Central memory CD4-positive, alpha-beta T cell (primary cell): Measurements from ENCODE around the gene PRSS57.
"Not testable (repeated sequence)": the region's sequence is repeated elsewhere in the genome, so short reads cannot be mapped to it uniquely, and the experiment has no call there.

Experiments used
- DNase-seq: peaks from one replicate; pipeline ENCODE4 v3.0.0; 2022

The PRSS57 gene

DNA sequence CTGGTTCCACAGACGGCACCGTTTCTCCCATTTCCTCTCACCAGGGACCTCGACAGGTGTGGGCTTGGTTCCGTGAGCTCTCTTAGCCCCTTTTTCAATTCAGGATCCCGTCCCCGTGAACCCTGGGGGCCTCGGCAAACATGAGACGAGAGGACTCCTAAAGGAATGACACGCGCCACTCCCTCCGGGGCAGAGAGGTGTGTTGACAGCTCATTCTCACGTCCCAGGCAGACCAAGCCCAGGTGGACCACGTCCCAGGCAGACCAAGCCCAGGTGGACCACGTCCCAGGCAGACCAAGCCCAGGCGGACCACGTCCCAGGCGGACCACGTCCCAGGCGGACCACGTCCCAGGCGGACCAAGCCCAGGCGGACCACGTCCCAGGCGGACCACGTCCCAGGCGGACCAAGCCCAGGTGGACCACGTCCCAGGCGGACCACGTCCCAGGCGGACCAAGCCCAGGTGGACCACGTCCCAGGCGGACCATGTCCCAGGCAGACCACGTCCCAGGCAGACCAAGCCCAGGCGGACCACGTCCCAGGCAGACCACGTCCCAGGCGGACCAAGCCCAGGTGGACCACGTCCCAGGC, 28.2 kb downstream of the PRSS57 start:
- not testable (repeated sequence) for DNase-seq

DNA sequence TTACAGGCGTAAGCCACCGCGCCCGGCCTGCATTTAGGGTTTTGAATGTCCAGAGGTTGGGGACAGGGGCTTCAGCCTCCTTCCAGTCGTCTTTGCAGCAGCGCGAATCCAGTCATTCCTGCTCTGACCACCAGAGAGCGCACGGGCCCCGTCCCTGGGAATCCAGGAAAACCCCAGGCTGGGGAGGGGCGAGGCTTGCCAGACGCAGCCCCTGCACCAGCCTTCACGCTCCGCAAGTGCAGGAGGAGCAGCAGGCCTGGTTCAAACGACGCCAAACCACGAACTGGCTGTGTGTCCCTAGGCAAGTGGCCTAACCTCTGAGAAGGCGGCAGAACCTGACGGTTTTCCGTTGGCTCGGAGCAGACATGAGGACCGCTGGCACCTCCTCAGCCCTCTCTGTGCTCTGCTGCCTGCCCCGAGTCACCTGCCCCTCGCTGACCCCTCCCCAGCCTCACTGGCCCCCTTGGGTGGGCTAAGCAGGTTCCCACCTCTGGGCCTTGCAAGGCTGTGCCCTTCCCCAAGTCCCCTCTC, 30.3 kb downstream of the PRSS57 start:
- DNase-seq, result peak; percentile 76

DNA sequence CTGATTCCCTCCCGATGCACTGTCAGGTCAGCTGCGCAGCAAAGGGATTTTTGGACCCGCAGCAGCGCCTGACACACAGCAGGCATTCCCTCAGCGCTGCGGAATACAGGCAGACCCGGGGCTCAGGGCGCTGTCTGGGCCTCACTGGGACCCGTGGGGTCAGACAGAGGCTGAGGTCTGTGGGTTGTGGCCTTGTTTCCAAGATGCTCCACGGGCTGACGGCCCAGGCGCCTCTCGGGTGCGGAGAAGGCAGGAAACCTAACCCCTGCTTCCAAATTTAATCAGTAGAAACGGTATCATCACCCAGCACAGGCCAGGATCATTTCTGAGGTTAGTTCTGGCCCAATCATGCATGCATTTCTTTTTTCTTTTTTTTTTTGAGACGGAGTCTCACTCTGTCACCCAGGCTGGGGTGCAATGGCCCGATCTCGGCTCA, 31.6 kb downstream of the PRSS57 start:
- DNase-seq, result no peak

DNA sequence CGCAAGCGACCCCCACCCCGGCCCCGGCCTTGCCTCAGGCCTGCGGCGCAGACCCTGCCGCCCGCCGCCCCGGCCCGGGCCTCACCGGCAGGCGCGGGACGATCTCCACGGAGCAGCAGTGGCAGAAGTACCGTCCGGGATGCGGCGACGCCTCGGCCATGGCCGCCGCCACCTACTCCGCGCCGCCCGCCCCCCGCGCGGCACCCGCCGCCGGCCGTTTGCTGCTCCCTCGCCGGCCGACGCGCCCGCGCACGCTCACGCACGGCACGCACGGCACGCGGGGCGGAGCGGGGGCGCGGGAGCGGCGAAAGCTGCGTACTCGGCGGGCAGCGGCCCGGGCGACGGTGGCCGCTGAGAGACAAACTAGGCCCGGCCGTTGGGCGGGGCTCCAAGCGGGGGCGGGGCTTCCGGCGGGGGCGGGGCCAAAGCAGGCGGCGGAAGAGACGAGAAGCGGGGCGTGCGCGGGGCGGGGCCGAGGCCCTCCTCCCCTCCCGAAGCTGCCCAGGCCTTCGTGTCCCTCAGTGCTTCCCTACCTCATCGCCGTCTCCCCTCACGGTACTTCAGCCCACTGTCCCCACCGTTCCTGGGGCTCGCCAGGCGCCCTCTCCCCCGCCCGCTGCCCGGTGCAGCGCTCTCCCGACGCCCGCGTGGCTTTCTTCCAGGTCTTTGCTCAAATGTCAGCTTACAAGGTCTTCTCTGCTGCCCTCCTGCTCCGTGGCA, 32.1 kb downstream of the PRSS57 start, which contains the start of gene RNF126:
Gene RNF126 (minus strand): TSS at position 253 of the 720 bp plus-strand sequence. CDS start 93 bp downstream, at position 160.
- DNase-seq, result peak; percentile 85

DNA sequence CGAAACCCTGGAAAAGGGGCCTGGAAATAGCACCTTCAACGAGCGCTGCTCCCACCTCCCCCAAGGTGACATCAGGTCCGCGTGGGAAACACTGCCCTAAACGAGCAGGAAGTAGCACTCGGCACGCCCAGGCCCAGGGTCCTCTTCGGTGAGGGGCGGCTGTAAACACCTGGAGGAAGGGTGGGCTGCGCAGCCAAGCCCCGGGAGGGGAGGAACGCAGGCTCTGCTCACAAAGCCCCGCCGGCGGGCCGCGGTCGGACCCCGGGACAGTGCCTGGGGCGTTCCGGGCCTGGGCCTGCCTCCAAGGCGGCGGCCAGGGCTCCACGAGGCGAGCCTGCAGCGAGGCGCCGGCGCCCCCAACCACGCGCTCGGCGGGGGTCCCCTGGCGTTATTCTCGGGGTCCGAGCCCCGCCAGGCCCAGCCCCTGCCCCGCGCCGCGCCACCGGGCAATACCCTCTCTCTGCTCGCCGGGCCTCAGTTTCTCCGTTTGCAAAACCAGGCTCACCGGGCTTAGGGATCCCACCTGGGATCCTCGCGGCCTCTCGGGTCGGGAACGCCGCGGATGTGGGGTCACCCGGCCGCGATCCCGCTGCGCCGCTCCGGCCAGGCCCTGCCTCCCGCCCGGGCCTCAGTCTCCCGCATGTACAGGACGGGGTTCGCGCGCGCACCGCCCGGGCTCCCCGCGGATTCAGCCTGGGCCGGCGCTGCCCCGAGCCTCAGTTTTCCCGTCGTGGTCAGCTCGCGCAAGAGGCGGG, 32.9 kb downstream of the PRSS57 start:
- peak; percentile 72 for DNase-seq

DNA sequence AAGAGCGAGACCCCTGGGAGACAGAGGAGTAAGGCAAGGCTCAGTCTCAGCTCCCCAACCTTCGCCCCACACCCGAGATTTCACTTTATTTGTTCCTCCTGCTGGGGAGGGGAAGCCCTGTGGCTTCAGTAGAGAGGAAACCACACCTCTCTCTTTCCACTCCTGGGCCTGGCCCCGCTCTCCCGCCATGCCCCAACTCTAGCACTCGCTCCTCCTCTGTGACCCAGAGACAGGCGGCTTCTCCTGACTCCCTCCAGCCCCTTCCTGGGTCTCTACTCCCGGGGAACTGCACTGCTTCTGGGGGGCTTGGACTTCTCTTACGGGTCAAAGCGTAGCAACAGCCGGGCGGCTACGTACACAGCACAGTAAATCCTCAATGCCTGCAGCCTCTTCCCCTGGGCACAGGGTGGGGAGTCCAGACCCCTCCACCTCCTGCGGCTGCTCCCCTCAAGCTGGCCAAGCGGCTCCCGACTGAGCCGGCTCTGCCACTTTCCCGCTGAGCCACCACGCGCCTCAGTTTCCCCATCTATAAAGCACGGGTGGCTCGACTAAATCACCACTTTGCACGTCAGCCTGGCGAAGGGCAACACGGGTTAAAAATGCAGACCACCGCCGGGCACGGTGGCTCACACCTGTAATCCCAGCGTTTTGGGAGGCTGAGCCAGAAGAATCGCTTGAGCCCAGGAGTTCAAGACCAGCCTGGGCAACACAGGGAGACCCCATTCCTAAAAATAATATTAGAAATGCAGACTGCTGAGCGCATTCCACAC, 33.6 kb downstream of the PRSS57 start:
- DNase-seq, result peak; percentile 78

DNA sequence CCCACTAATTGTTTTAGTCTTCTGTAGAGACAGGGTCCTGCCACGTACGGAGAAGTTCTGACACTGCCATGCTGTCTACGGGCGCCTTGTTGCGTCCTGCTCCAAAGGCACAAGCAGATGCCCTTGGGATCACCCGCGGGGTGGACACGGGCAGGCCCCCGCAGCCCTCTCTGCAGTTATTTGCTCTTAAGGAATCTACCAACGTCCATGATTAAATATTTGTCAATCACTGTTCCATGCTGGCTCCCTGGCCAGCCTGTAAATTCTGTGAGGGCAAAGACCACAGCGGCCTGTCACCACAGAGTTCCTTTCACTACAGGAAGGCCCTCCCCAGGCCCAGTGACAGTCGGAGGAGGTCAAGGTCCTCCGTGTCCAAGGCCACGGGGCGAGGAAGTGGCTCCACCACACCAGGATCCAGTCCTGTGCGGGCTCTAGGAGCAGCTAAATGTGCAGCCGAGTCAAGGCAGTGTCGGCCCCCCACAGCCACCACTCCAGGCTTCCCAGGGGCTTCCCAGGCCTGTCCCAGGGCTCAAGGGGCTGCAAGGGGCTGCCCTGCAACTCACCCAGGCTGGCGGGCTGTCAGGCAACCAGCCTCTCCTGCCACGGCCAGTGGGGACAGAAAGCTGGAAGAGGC, 34.3 kb downstream of the PRSS57 start:
- no peak for DNase-seq

DNA sequence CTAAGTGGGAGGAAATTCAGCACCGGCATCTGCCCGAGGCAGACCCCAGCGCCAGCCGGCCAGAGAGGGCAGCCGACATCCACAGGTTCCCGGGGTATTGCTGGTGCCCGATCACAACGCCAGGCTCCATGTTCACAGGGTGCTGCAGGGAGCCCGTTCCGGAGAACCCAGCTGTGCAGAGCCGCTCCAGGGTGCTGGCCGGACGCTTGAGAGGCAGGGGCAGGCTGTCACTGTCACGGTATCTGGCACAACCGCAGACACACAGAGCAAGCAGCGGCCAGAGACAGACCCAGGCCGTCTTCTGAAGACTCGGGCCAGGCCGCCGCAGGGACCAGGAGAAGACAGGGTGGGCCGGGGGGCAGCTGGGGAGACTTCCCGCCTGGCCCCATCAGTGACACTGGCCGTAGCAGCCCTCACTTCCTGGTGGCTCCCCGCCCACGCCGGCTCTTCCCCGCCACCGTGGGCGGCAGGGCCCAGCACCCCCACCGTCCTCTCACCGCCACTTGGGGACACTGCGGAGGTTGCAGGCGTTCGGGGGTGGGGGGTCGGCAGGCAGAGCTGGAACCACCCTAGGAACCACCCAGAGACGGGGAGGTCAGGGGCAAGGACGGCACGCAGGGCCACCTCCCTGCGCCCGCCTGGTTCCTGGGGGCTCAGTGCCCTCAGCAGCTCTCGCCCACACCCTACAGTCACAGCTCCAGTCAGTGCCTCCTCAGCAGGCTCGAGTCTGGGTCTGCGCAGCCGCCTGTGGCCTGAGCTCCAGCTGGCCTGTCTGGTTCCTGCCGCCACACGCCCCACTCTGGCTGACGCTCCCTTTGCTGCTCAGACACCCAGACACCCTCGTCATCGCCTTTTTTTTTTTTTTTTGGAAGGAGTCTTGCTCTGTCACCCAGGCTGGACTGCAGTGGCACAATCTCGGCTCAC, 36.1 kb downstream of the PRSS57 start:
- peak; percentile 66 for DNase-seq

DNA sequence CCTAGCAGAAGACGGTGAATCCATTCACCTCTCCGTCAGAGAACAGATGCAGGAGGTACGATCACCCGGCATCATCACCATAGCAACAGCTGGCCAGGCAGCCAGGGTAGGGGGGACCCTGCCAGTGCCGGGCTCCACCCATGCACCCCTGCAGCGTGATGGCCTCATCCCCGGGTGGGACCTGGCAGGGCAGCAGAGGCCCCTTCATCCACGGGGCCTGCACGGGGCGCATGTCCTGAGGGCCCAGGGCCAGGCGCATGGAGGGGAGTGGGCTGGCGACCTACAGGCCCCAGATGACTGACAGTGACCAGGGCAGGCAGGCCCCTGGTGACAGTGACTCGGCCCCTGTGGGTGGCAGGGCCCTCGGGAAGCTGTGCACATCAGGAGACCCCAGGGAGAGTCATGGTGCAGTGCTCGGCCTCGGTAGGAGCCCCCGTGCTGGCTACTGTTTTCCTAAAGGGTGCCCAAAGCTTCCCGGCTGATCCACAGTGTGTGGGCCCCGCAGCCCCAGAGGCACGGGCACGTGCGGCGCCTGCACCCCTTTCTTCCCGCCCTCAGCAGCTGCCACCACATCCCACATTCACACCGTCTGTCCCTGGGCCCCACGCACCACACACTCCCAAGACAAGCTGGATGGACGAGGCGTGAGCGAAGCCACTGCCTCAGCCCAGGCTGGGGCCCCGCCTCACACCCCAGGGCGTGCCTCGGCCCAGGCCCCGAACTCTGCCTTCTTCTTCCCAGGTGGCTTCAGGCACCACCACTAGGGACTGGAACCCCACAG, 37.0 kb downstream of the PRSS57 start:
- DNase-seq, result no peak

DNA sequence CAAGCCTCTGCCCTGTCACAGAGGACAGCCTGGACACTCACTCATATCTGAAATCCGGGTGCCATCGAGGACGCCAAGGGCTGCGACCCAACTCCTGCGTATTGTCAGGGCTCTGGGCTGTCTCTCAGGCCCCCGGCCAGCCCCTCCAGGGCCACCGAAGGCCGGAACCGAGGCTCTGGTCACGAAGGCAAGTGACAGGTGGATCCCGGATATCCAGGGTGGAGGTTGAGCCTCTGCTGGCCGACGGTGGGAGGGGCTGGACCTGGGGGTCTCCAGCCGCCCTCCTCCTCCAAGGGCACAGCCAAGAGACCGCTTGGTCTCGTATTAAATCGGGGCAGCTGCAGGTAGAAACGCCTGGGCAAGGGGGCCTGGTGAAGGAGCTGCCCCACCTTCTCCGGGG, 37.6 kb downstream of the PRSS57 start:
- no peak for DNase-seq

DNA sequence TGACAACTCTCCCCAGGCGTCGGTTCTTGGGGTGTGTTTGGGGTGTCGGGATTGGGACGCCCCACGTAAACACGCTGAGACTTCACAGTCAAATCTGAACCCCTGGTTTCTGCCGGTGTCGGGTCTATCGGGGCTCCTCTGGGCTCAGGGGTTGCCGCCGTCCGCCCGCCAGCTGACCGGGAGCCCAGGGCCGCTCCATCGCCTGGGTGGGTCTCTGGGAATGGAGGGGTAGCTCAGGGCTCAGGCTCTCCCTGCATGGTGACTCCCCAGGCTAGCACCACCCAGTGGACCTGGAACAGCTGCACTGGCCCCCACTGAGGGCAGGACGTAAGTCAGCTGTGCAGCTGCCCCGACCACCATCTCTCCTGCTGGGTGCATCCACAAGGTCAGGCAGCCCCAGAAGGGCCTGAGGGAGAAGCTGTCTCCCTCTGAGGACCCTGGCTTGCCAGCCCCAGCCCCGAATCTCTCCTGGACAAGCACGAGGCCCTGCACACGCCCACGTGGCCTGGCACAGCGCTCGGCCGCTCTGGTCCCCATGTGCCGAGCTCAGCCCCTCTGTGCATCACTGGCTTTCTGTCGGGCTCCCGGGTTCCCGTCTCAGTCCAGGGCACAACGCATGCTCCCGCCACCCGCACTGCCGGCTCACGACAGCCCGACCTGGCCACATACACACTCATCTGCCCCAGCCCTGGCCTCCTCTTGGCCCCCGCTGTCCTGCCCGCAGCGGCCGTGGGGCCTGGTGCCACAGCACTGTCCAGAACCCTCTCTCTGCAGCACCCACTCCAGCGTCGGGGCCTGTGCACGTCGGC, 38.3 kb downstream of the PRSS57 start:
- no peak for DNase-seq

DNA sequence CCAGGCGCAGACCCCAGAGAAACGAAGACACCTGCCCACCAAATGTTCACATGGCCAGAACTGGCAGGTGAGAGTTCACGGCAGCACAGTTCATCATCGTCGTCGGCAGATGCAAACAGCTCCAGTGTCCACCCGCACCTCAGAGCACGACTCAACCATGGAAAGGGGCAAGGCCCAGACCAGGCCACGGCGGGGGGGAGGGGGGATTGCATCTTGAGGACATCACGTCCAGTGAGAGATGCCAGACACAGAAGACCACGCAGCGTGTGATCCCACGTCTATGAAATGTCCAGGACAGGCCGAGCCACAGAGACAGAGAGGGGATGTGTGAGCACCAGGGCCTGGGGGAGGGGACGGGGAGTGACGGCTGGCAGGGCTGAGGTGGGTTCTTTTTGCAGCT, 39.6 kb downstream of the PRSS57 start:
- DNase-seq, result no peak

DNA sequence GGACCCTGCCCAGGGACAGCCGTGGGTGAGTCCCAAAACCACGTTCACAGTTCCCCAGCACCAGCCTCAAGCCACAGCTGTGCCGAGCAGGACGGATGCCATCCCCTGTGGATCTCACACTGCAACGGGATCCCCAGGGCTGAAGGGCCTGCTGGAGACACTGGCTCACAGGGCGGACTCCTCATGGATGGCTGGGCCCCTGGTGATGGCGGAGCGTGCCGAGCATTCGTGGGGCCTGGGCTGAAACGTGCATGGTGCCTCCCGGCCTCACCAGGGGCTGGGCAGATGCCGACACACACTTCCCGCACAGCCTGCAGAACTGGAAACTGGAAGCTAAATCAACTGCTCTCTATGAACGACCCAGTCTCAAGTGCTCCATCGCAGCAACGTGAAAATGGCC, 41.8 kb downstream of the PRSS57 start:
- no peak for DNase-seq

DNA sequence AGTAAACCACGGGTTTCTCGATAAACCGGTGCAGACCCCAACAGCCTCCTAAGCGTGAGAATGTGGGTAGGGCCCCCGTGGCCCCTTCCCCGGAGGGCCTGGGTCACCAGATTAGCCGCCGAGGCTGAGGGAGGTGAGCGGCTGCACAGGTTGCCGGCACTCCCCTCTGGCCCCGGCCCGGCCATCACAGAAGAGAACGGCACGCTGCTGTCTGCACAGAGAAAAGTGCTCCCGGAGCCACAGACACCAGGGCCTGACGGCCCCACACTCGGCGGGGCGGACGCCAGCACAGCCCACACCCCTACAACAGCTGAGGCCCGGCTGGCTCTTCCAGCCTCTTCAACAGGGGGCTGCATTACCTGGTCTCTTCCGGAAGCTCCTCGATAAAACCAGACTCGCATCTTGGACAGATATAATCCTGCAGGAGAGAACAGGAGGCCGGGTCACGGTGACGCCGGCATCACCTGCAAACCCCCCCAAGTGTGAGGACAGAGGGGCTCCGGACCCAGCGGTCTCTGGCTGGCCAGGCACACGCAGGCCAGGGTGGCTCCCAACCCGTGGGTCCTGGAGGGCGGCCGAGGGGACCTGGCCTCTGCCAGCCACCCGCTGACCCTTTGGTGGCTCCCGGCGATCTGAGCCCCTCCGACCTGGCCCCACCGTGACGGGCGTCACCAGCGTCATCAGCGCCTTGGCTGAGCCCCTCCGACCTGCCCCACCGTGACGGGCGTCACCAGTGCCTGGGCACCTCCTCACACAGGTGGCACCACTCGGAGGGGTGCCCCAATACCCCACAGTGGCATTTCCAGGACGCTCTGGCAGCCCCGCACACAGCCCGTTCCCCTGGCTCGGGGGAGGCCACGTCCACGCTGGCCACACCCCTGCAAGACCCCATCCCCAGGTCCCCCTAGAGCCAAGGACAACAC, 42.5 kb downstream of the PRSS57 start:
- no peak for DNase-seq

DNA sequence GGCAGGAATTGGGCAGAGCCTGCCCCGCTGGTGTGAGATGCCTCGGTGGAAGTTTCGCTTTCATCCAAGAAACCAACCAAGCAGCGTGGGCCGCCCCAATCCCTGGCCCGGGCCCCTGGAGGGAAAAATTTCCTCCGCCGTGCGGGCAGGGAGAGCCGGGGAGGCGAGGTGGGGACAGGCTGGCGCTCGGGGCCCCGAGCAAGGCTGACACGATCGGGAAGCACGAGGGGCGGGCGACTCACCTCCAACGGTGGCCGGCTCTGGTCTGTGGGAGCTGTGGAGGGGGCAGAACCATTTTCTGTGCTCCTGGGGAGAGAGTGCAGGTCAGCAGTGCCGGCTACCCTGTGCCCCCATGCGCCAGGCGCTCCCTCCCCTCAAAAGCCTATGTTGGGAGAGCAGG, 43.3 kb downstream of the PRSS57 start:
- DNase-seq, result no peak

DNA sequence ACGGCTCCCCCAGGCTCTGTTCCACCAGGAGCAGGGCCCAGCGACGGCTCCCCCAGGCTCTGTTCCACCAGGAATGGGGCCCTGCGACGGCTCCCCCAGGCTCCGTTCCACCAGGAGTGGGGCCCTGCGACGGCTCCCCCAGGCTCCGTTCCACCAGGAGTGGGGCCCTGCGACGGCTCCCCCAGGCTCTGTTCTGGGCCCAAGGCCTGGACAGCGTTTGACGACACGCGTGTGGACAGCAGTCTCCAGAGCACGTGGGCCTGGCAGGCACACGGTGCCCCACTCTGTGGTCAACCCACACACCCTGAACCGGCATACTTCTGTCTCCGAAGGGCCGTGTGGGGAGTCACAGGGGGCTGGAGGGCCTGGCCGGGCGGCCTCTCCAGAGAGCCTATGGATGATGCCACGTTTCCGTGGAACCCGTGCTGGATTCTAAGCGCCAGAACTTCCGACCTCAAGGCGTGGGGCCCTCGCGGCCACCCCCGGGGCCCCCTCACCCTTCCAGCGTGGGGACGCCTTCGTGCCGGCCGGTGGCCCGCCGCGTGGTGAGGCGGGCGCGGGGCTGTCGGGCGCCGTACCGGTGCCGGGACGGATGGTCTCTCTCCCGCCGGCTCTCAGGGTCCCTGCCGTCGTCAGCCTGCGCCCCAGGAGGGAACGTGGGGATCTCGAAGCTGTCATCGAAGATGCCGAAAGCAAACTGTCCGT, 44.0 kb downstream of the PRSS57 start:
- DNase-seq, result no peak

DNA sequence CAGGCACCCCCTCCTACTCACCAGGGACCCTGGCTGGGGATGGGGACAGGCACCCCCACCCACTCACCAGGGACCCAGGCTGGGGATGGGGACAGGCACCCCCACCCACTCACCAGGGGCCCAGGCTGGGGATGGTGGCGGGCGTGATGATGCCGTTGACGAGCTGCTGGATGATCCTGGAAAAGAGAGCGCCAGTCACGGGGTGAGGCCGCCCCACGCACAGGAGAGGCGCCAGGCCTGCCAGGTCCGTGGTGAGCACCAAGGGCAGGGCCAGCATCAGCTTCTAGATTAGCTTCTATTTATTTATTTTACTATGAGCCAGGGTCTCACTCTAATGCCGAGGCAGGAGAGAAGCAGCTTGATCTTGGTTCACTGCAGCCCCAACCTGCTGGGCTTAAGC, 45.1 kb downstream of the PRSS57 start:
- no peak for DNase-seq
